ENCODE results near the gene ECHDC3.
"Not testable (repeated sequence)": the region's sequence is repeated elsewhere in the genome, so short reads cannot be mapped to it uniquely, and the experiment has no call there.

The ECHDC3 gene

GRCh38 chr10:11725912-11726311 lies 16.3 kb upstream of the ECHDC3 start:
- Mint-ChIP-seq H3K27ac (no peak overlapping the region), H3K4me1 (ENCODE audit: low read depth) (peaks cover 1% of the 10 kb centered on the region), H3K27me3 (ENCODE audit: low read depth) (peaks cover 43% of the 10 kb centered on the region), H3K4me3 (no peak overlapping the region), H3K36me3 (ENCODE audit: low read depth) (peaks cover 2% of the 10 kb centered on the region), H3K9me3 (peaks cover 24% of the 10 kb centered on the region)

GRCh38 chr10:11727563-11727962 lies 14.6 kb upstream of the ECHDC3 start:
- H3K4me3 Mint-ChIP-seq: no peak overlapping the region
- peaks cover 27% of the 10 kb centered on the region for H3K9me3 Mint-ChIP-seq
- peaks cover 29% of the 10 kb centered on the region for H3K27me3 Mint-ChIP-seq (ENCODE audit: low read depth)
- H3K36me3 Mint-ChIP-seq (ENCODE audit: low read depth): peaks cover 2% of the 10 kb centered on the region
- peaks cover 1% of the 10 kb centered on the region for H3K4me1 Mint-ChIP-seq (ENCODE audit: low read depth)
- H3K27ac Mint-ChIP-seq: no peak overlapping the region

GRCh38 chr10:11728353-11728752 lies 13.8 kb upstream of the ECHDC3 start:
- no peak overlapping the region for H3K4me3 Mint-ChIP-seq
- H3K27ac Mint-ChIP-seq: no peak overlapping the region
- peaks cover 26% of the 10 kb centered on the region for H3K27me3 Mint-ChIP-seq (ENCODE audit: low read depth)
- no peaks in the 10 kb centered on the region for H3K4me1 Mint-ChIP-seq (ENCODE audit: low read depth)
- peaks cover 27% of the 10 kb centered on the region for H3K9me3 Mint-ChIP-seq
- peaks cover 2% of the 10 kb centered on the region for H3K36me3 Mint-ChIP-seq (ENCODE audit: low read depth)

GRCh38 chr10:11729790-11730315 lies 12.3 kb upstream of the ECHDC3 start:
- H3K4me3 Mint-ChIP-seq: no peak overlapping the region
- H3K27ac Mint-ChIP-seq: no peak overlapping the region
- peaks cover 26% of the 10 kb centered on the region for H3K27me3 Mint-ChIP-seq (ENCODE audit: low read depth)
- peaks cover 27% of the 10 kb centered on the region for H3K9me3 Mint-ChIP-seq
- H3K4me1 Mint-ChIP-seq (ENCODE audit: low read depth): no peaks in the 10 kb centered on the region
- H3K36me3 Mint-ChIP-seq (ENCODE audit: low read depth): peaks cover 2% of the 10 kb centered on the region

GRCh38 chr10:11730779-11731178 lies 11.4 kb upstream of the ECHDC3 start:
- H3K27ac Mint-ChIP-seq: no peak overlapping the region
- peaks cover 2% of the 10 kb centered on the region for H3K36me3 Mint-ChIP-seq (ENCODE audit: low read depth)
- H3K27me3 Mint-ChIP-seq (ENCODE audit: low read depth): peaks cover 18% of the 10 kb centered on the region
- H3K4me1 Mint-ChIP-seq (ENCODE audit: low read depth): no peaks in the 10 kb centered on the region
- peaks cover 27% of the 10 kb centered on the region for H3K9me3 Mint-ChIP-seq
- no peak overlapping the region for H3K4me3 Mint-ChIP-seq

GRCh38 chr10:11736767-11737166 lies 5.4 kb upstream of the ECHDC3 start:
- not testable (repeated sequence) for H3K27ac Mint-ChIP-seq; H3K36me3 Mint-ChIP-seq (ENCODE audit: low read depth); H3K4me1 Mint-ChIP-seq (ENCODE audit: low read depth); H3K4me3 Mint-ChIP-seq
- peaks cover 21% of the 10 kb centered on the region for H3K9me3 Mint-ChIP-seq
- H3K27me3 Mint-ChIP-seq (ENCODE audit: low read depth): peaks cover 25% of the 10 kb centered on the region

- H3K27ac Mint-ChIP-seq, H3K4me3 Mint-ChIP-seq: not testable (repeated sequence)
Measured at GRCh38 chr10:11737258-11738032, 4.7 kb upstream of the ECHDC3 start.

GRCh38 chr10:11740907-11741306 lies 1.3 kb upstream of the ECHDC3 start:
- Mint-ChIP-seq H3K4me1 (ENCODE audit: low read depth) (no peaks in the 10 kb centered on the region), H3K36me3 (ENCODE audit: low read depth) (no peaks in the 10 kb centered on the region), H3K27ac (no peak overlapping the region), H3K9me3 (peaks cover 21% of the 10 kb centered on the region), H3K4me3 (no peak overlapping the region), H3K27me3 (ENCODE audit: low read depth) (peaks cover 47% of the 10 kb centered on the region)

More at GRCh38 chr10:11737258-11738032, 4.7 kb upstream of the ECHDC3 start:
- Mint-ChIP-seq H3K9me3 (peaks cover 21% of the 10 kb centered on the region), H3K27me3 (ENCODE audit: low read depth) (peaks cover 28% of the 10 kb centered on the region)
- H3K4me1 Mint-ChIP-seq (ENCODE audit: low read depth); H3K36me3 Mint-ChIP-seq (ENCODE audit: low read depth): not testable (repeated sequence)

- Mint-ChIP-seq H3K4me3 (no peak overlapping the region), H3K27me3 (ENCODE audit: low read depth) (peaks cover 48% of the 10 kb centered on the region), H3K27ac (no peak overlapping the region), H3K36me3 (ENCODE audit: low read depth) (no peaks in the 10 kb centered on the region), H3K9me3 (peaks cover 21% of the 10 kb centered on the region), H3K4me1 (ENCODE audit: low read depth) (no peaks in the 10 kb centered on the region)
Measured at GRCh38 chr10:11741608-11742007, 574 bp upstream of the ECHDC3 start.

GRCh38 chr10:11742779-11743298 lies 657 bp downstream of the ECHDC3 start:
- Mint-ChIP-seq H3K9me3 (peaks cover 14% of the 10 kb centered on the region), H3K4me1 (ENCODE audit: low read depth) (no peaks in the 10 kb centered on the region), H3K36me3 (ENCODE audit: low read depth) (no peaks in the 10 kb centered on the region), H3K27ac (no peak overlapping the region), H3K27me3 (ENCODE audit: low read depth) (peaks cover 57% of the 10 kb centered on the region), H3K4me3 (no peak overlapping the region)

- peaks cover 54% of the 10 kb centered on the region for H3K27me3 Mint-ChIP-seq (ENCODE audit: low read depth)
- H3K27ac Mint-ChIP-seq: no peak overlapping the region
- H3K4me3 Mint-ChIP-seq: peak overlapping the region; percentile 39
- peaks cover 8% of the 10 kb centered on the region for H3K9me3 Mint-ChIP-seq
- H3K36me3 Mint-ChIP-seq (ENCODE audit: low read depth): no peaks in the 10 kb centered on the region
- no peaks in the 10 kb centered on the region for H3K4me1 Mint-ChIP-seq (ENCODE audit: low read depth)
Measured at GRCh38 chr10:11743461-11744338, 1.5 kb downstream of the ECHDC3 start.

GRCh38 chr10:11745045-11745444 lies 2.9 kb downstream of the ECHDC3 start:
- H3K4me1 Mint-ChIP-seq (ENCODE audit: low read depth): no peaks in the 10 kb centered on the region
- H3K4me3 Mint-ChIP-seq: no peak overlapping the region
- no peak overlapping the region for H3K27ac Mint-ChIP-seq
- H3K36me3 Mint-ChIP-seq (ENCODE audit: low read depth): no peaks in the 10 kb centered on the region
- H3K27me3 Mint-ChIP-seq (ENCODE audit: low read depth): peaks cover 47% of the 10 kb centered on the region
- no peaks in the 10 kb centered on the region for H3K9me3 Mint-ChIP-seq

- Mint-ChIP-seq H3K4me1 (ENCODE audit: low read depth) (peaks cover 3% of the 10 kb centered on the region), H3K27ac (no peak overlapping the region), H3K4me3 (no peak overlapping the region), H3K27me3 (ENCODE audit: low read depth) (peaks cover 38% of the 10 kb centered on the region), H3K36me3 (ENCODE audit: low read depth) (no peaks in the 10 kb centered on the region), H3K9me3 (no peaks in the 10 kb centered on the region)
Measured at GRCh38 chr10:11746883-11747539, 4.8 kb downstream of the ECHDC3 start.

- H3K4me1 Mint-ChIP-seq (ENCODE audit: low read depth): peaks cover 3% of the 10 kb centered on the region
- H3K4me3 Mint-ChIP-seq: no peak overlapping the region
- H3K27me3 Mint-ChIP-seq (ENCODE audit: low read depth): peaks cover 33% of the 10 kb centered on the region
- no peak overlapping the region for H3K27ac Mint-ChIP-seq
- no peaks in the 10 kb centered on the region for H3K9me3 Mint-ChIP-seq
- H3K36me3 Mint-ChIP-seq (ENCODE audit: low read depth): no peaks in the 10 kb centered on the region
Measured at GRCh38 chr10:11748866-11749265, 6.7 kb downstream of the ECHDC3 start.
